SIG-M5 treated with dmso at 0.1 percent for 504 hours (cell line): ENCODE measurements around the gene TCEAL3.
"Not testable (repeated sequence)": the region's sequence is repeated elsewhere in the genome, so short reads cannot be mapped to it uniquely, and the experiment has no call there.

Experiments used
- DNase-seq: peaks from one replicate; lab custom pipeline; 2025; ENCODE audit not compliant: unreplicated experiment; lab: John Stamatoyannopoulos, UW

Gene TCEAL3

DNA sequence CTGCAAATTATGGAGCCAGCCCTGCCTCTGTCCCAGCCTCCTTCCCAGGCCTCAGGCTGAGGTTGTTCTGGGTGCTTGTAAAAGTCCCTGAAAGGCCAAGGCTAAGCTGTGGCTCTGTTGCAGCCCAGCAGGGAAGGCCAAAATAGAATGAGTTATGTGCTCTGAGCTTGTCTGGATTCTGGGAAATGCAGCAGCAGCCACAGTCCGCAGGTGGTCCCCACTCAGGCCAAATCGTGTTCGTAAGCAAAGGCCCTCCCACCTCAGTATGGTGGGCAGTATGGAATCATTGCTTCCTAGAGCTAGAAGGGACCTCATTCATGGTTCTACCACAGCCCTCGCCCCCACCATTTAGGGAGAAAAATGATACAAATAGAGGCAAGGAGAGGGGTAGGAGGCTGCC lies 16.3 kb downstream of the TCEAL3 start:
- no peak for DNase-seq

GRCh38 chrX:103626855-103627254 lies 19.1 kb downstream of the TCEAL3 start:
- no peak for DNase-seq

DNA sequence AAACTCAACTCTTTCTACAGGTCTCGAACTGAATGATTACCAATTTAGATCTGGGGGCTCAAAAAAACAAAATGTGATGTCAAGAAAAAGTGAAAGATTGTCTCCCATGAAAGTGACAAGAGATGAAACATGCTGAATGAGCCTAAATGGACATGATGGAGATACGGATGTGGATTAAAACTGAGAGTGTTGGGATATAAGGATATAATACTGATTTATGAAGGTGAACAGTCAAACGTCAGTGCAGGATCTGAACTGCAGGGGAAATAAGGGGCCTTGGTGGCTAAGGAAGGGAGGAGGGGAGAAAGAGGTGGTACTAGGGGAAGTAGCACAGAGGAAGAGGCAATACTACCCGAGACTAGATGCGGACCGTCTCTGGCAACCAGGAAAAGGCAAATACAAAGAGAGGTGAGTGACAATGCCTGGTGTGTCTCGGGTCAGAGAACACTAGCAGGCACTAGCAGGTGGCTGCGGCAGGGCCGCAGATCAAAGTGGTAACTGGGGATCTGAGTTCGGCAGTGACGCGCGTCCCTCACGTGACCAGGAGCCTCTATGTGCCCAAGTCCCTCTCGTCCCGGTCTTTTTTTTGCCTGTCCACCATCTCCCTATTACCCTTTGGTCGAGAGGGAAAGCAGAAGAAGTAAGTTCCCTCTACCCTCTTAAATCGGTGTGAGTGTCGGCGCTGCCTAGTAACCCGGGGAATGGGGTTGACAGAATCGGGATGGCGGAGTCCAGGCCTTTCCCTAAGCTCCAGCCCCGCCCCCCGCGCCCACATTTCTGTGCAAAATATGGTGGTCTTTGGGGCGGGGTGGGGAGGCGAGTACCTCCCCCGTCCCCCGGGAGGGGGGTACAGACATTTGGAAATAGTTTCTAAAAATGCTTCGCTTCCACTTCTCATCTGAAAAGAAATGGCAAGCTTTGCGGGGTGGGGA lies 20.9 kb downstream of the TCEAL3 start, which contains the start of gene TCEAL1:
TSS of gene TCEAL1 (plus strand) at position 590 of the 932 bp plus-strand sequence. CDS start 942 bp downstream, outside the sequence.
- DNase-seq = peak; percentile 37

- DNase-seq = peak; percentile 25
Measured at GRCh38 chrX:103629318-103630170, 21.8 kb downstream of the TCEAL3 start.

DNA sequence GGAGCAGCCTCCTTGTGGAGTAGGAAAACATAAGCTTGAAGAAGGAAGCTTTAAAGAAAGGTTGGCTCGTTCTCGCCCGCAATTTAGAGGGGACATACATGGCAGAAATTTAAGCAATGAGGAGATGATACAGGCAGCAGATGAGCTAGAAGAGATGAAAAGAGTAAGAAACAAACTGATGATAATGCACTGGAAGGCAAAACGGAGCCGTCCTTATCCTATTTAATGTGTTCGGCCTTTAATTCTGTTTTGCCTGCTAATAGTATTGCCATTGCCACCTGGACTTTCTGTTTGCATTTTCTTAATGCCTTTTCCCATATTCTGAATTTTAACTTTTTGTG lies 22.4 kb downstream of the TCEAL3 start:
- no peak for DNase-seq

DNA sequence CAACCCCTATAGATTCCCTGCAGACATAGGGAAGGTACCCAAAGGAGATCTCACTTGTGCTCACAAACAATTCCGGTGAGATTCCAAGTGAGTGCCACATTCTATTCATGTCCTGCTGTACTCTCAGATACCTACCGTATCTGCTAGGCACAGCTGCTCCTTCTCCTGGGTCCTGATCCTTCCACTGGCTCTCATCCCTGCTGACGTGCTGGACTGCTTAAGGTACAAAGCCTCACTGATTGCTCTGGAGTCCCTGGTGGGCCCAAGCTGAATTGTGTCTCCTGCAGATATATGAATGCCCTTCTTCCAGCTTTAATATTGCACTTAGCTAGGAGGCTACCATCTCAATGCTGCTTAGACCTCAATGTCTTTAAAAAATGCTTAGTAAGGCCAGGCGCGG lies 23.4 kb downstream of the TCEAL3 start:
- DNase-seq = no peak

GRCh38 chrX:103635436-103635835 lies 27.7 kb downstream of the TCEAL3 start:
- DNase-seq = no peak

DNA sequence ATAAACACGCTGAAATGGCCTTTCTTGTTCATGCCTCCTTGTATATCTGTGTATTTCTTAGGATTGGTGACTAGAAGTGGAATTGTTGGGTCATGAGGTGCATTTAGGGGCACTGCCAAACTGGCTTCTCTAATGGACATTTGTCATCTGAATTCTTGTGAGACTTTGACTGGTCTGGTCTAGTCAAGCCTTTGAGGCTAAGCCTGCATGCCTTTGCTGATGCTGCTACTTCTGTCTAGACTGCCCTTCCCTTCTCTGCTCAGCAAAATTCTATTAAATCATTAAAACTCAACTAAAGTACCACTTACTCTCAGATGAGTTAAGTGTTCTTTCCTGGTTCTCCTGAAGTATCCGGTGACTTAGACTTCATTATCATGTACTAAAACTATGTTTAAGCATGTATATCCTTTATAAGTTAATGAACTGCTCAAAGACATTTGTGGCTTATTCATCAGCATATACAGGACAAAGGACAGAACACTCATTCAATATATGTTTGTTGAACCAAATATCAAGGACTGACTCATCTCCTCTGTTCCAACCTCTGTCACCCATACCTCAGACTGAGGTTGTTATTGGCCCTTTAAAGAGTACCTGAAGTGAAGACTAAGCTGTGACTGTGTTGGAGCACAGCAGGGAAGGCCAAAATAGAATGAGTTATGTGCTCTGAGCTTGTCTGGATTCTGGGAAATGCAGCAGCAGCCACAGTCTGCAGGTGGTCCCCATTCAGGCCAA lies 30.0 kb downstream of the TCEAL3 start:
- DNase-seq = no peak

- not testable (repeated sequence) for DNase-seq
Measured at GRCh38 chrX:103638479-103639346, 30.9 kb downstream of the TCEAL3 start.

DNA sequence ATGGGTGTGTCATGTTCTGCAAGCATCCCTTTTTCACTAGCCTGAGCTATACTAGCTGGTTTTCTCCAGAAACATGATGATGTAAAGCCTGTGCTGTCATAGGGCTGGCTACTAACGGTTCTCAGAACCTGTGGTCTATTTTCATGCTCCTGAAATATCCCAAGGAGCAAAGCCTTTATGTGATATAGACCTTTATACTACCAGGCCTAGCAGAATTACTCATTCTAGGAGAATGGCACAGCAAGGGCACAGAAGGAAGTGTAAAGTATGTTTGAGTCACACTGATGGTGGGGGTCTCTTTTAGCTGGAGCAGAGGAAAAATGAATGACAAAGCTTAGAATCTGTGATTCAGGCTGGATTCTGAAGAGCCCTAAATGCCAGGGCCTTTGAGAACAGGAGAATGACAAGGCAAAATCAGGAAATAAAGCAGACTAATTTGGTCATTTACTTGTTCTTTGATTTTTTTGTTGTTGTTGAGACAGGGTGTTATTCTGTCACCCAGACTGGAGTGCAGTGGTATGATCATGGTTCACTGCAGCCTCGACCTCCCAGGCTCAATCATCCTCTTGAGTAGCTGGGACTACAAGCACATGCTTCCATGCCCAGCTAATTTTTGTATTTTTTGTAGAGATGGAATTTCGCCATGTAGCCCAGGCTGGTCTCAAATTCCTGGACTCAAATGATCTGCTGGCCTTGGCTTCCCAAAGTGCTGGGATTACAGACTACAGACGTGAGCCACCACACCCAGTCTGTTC lies 32.8 kb downstream of the TCEAL3 start:
- no peak for DNase-seq

GRCh38 chrX:103644125-103644524 lies 36.4 kb downstream of the TCEAL3 start:
- DNase-seq = no peak

DNA sequence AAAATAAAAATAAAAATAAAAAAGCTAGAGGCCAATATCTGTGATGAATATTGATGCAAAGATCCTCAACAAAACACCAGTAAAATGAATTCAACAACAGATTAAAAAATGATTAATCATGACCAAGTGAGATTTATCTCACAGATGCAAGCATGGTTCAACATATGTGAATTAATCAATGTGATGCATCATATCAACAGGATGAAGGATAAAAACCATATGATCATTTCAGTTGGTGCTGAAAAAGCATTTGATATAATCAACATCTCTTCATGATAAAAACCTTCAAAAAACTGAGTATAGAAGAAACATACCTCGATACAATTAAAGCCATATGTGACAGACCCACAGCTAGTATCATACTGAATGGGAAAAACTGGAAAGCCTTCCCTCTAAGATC lies 39.9 kb downstream of the TCEAL3 start:
- no peak for DNase-seq

GRCh38 chrX:103651151-103651773 lies 43.5 kb downstream of the TCEAL3 start:
- no peak for DNase-seq

DNA sequence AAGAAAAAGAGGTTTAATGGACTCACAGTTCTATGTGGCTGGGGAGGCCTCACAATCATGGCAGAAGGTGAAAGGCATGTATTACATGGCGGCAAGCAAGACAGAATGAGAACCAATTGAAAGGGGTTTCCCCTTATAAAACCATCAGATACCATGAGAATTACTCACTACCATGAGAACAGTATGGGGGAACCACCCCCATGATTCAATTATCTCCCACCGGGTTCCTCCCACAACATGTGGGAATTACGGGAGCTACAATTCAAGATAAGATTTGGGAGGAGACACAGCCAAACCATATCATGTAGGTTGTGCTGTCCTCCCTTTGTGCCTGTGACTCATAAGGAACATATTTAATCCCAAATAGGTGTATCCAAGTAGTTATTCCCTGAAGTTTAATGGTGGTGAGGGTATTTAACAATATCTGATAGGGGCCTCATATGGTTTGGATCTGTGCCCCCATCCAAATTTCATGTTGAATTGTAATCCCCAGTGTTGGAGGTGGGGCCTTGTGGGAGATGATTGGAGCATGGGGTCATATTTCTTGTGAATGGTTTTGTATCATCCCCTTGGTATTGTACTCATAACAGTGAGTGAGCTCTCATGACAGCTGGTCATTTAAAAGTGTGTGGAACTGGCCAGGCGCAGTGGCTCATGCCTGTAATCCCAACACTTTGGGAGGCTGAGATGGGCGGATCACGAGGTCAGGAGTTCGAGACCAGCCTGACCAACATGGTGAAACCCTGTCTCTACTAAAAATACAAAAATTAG lies 47.7 kb downstream of the TCEAL3 start:
- not testable (repeated sequence) for DNase-seq

GRCh38 chrX:103656617-103657016 lies 48.9 kb downstream of the TCEAL3 start:
- no peak for DNase-seq

GRCh38 chrX:103657066-103657465 lies 49.3 kb downstream of the TCEAL3 start:
- DNase-seq = not testable (repeated sequence)

- peak; percentile 24 for DNase-seq
Measured at GRCh38 chrX:103658681-103659433, 51.1 kb downstream of the TCEAL3 start.

GRCh38 chrX:103659460-103659859 lies 51.7 kb downstream of the TCEAL3 start:
- not testable (repeated sequence) for DNase-seq
